ENCODE measurements around the gene FXYD4. TPM values are rescaled to one million over a fixed set of nuclear protein-coding genes. Genes with fewer than 3 reads are reported as not detected.

The FXYD4 gene
- total RNA-seq, 1 experiment from 2014 or later: not detected

- no peaks in the 10 kb centered on the region for H3K36me3 Mint-ChIP-seq (ENCODE audit: insufficient read depth, unreplicated experiment)
- intact Hi-C loops (cut with micrococcal nuclease): no loop called here
- no peaks in the 10 kb centered on the region for H3K4me1 Mint-ChIP-seq (ENCODE audit: insufficient read depth, unreplicated experiment)
- no peaks in the 10 kb centered on the region for H3K27me3 Mint-ChIP-seq (ENCODE audit: insufficient read depth, unreplicated experiment)
- H3K9me3 Mint-ChIP-seq (ENCODE audit: unreplicated experiment): no peaks in the 10 kb centered on the region
- no TSS peak for BruUV-seq (replicated peaks)
- H3K27ac Mint-ChIP-seq (ENCODE audit: low read depth, unreplicated experiment): no peak overlapping the region
- CTCF ChIA-PET: no interaction called here
- no peak for TF ChIP-seq CTCF (IDR thresholded peaks at IDR 0.05; ENCODE audit: unreplicated experiment)
- DNase-seq (ENCODE audit: unreplicated experiment): no peak
- H3K4me3 Mint-ChIP-seq (ENCODE audit: unreplicated experiment): no peak overlapping the region
- POLR2A ChIA-PET: no interaction called here
Observed at GRCh38 chr10:43370671-43371215, 693 bp upstream of the FXYD4 start.

- no peaks in the 10 kb centered on the region for H3K9me3 Mint-ChIP-seq (ENCODE audit: unreplicated experiment)
- no peak overlapping the region for H3K4me3 Mint-ChIP-seq (ENCODE audit: unreplicated experiment)
- no peaks in the 10 kb centered on the region for H3K36me3 Mint-ChIP-seq (ENCODE audit: insufficient read depth, unreplicated experiment)
- TF ChIP-seq CTCF (IDR thresholded peaks at IDR 0.05; ENCODE audit: unreplicated experiment): no peak
- POLR2A ChIA-PET: no interaction called here
- DNase-seq (ENCODE audit: unreplicated experiment): no peak
- BruUV-seq (replicated peaks): no TSS peak
- intact Hi-C loops (cut with micrococcal nuclease): no loop called here
- H3K4me1 Mint-ChIP-seq (ENCODE audit: insufficient read depth, unreplicated experiment): no peaks in the 10 kb centered on the region
- CTCF ChIA-PET: interaction anchor here (0.6 to 1.7 kb wide), 3 partner anchors 24 to 287 kb away, joined by 4 to 7 read pairs (median 5); no protein-coding TSS in a partner anchor
- H3K27me3 Mint-ChIP-seq (ENCODE audit: insufficient read depth, unreplicated experiment): no peaks in the 10 kb centered on the region
- no peak overlapping the region for H3K27ac Mint-ChIP-seq (ENCODE audit: low read depth, unreplicated experiment)
Observed at GRCh38 chr10:43372765-43373361, 1.4 kb downstream of the FXYD4 start.

- no peak overlapping the region for H3K27ac Mint-ChIP-seq (ENCODE audit: low read depth, unreplicated experiment)
- CTCF ChIA-PET: interaction anchor here (0.6 to 1.7 kb wide), 4 partner anchors 25 to 288 kb away, joined by 3 to 7 read pairs (median 4); no protein-coding TSS in a partner anchor
Observed at GRCh38 chr10:43373461-43373860, 2.0 kb downstream of the FXYD4 start.

GRCh38 chr10:43374194-43374593 lies 2.8 kb downstream of the FXYD4 start:
- no peaks in the 10 kb centered on the region for H3K36me3 Mint-ChIP-seq (ENCODE audit: insufficient read depth, unreplicated experiment)
- H3K27me3 Mint-ChIP-seq (ENCODE audit: insufficient read depth, unreplicated experiment): no peaks in the 10 kb centered on the region
- no peaks in the 10 kb centered on the region for H3K9me3 Mint-ChIP-seq (ENCODE audit: unreplicated experiment)
- TF ChIP-seq CTCF (IDR thresholded peaks at IDR 0.05; ENCODE audit: unreplicated experiment): no peak
- ChIA-PET POLR2A (no interaction called here), CTCF (interaction anchor here (0.6 to 1.5 kb wide), 4 partner anchors 25 to 600 kb away, joined by 3 to 7 read pairs (median 5); no protein-coding TSS in a partner anchor)
- intact Hi-C loops (cut with micrococcal nuclease): no loop called here
- DNase-seq (ENCODE audit: unreplicated experiment): no peak
- H3K27ac Mint-ChIP-seq (ENCODE audit: low read depth, unreplicated experiment): no peak overlapping the region
- BruUV-seq (replicated peaks): no TSS peak
- no peaks in the 10 kb centered on the region for H3K4me1 Mint-ChIP-seq (ENCODE audit: insufficient read depth, unreplicated experiment)
- no peak overlapping the region for H3K4me3 Mint-ChIP-seq (ENCODE audit: unreplicated experiment)

More at GRCh38 chr10:43373461-43373860, 2.0 kb downstream of the FXYD4 start:
- Mint-ChIP-seq H3K27me3 (ENCODE audit: insufficient read depth, unreplicated experiment) (no peaks in the 10 kb centered on the region), H3K9me3 (ENCODE audit: unreplicated experiment) (no peaks in the 10 kb centered on the region), H3K4me3 (ENCODE audit: unreplicated experiment) (no peak overlapping the region), H3K36me3 (ENCODE audit: insufficient read depth, unreplicated experiment) (no peaks in the 10 kb centered on the region), H3K4me1 (ENCODE audit: insufficient read depth, unreplicated experiment) (no peaks in the 10 kb centered on the region)
- intact Hi-C loops (cut with micrococcal nuclease): no loop called here
- POLR2A ChIA-PET: no interaction called here
- BruUV-seq (replicated peaks): no TSS peak
- no peak for DNase-seq (ENCODE audit: unreplicated experiment)
- no peak for TF ChIP-seq CTCF (IDR thresholded peaks at IDR 0.05; ENCODE audit: unreplicated experiment)

Measured in MCF 10A (cell line).